ENCODE data around the gene RIMKLA.

The RIMKLA gene

DNA sequence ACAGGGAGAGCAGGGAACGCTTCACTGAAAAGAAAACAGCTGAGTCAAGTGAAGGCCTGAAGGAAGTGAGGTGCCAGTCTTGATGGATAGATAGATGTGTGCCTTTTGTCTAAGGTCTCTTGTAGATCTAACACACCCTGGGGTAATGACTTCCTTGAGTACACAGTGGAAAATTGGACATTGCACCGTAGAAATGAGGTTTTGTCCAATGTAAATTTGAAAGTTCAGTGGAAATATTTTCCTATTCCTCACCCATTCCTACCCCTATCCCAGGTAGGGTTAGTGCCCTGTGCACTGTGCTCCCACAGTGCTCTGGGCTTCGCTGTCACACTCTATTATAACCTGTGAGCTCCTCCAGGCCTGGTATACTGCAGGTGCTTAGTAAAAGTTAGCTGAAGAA is 50.9 kb downstream of the RIMKLA start:
- DNase-seq: no peak

DNA sequence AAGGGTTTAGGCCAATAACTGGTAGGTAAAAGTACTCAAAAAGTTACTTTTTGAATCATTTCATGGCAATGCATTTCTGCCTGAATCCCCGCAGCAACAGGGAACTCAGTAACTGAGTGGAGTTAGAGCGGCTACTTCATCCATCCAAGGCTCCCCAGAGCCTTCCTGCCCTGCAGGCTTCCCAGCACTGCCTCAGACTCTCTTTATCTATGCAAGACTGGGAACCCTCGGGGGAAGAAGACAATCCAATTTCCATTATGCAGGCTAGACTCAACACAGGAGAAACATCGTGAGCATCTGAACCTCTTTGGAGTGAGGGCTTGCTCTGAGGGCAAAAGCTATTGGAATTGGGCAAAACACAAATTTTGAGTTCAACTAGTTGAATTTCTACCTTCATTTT is 52.1 kb downstream of the RIMKLA start:
- no peak for DNase-seq

- DNase-seq: no peak
Measured at GRCh38 chr1:42433369-42433768, 52.8 kb downstream of the RIMKLA start.

- DNase-seq: no peak
Measured at GRCh38 chr1:42434340-42434739, 53.7 kb downstream of the RIMKLA start.

GRCh38 chr1:42439940-42440339 is 59.3 kb downstream of the RIMKLA start:
- DNase-seq: no peak

GRCh38 chr1:42442662-42443061 is 62.1 kb downstream of the RIMKLA start:
- no peak for DNase-seq

- no peak for DNase-seq
Measured at GRCh38 chr1:42449256-42449655, 68.7 kb downstream of the RIMKLA start.

DNA sequence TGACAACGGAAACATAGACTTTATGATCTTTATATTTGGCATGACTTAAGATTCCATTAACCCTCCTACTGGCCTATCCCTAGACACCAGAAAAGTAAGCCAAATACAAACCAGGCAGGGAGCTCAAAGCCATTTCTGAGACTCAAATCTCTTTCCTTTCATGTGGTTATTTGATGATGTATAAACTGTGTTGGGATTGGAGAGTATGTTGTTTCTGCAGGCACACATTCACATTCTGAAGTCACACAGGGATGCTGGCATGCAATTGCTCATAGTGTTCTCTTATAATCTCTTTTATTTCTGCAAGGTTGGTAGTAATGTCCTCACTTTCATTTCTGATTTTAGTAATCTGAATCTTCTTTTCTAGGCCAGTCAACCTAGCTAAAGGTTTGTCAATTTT is 69.5 kb downstream of the RIMKLA start:
- peak; percentile 65 for DNase-seq

DNA sequence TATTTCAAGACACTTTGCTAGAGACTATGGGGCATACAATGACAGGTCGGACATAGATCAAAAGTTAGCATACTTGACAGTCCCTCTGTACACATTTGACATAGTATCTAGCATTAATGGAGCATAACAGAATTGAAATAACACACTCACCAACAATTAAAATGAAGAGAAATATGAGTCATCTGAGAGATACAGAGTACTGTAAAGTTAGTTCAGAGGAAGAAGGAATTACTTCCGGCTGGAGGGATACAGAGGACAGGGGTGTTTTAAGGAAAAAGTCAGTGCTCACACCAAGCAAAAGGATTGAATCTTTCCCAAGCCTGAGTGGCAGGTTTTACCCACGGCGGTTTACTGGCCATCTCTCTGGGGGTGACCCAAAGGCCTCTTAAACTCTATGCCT is 72.8 kb downstream of the RIMKLA start:
- no peak for DNase-seq

GRCh38 chr1:42454403-42454802 is 73.8 kb downstream of the RIMKLA start:
- DNase-seq: no peak

DNA sequence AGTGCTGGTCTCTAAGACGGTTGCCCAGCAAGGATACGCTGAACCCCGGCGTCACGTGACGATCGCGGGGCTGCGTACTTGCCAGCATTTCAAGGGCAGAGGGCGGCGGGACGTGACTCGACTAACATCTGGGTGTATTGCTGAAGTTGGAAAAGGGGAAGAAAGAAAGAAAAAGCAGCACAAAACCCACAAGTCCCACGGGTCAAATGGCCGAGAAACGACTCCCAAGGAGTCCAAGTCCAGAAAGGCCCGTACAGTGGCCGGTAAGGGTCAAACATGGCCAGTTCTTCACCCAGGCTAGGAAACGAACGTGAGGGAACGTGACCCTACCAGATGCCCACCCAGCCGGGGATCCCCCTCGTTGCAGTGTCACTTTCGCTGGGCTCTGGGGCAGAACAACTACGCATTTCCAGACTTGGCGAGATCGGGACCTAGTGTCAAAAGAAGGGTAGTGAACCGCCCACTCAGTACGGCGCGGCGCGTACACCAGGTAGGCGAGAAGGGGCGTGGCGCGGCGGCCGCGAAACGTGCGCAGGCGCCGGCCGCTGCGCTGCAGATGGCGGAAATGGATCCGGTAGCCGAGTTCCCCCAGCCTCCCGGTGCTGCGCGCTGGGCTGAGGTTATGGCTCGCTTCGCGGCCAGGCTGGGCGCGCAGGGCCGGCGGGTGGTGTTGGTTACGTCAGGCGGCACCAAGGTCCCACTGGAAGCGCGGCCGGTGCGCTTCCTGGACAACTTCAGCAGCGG is 75.6 kb downstream of the RIMKLA start, which contains the start of the genes PPCS and ZMYND12:
PPCS (plus strand) TSS at position 534 of the 744 bp plus-strand sequence; CDS start at position 557, 23 bp downstream.
ZMYND12 (minus strand) TSS at position 13 of the 744 bp plus-strand sequence. CDS start 25 bp downstream, outside the sequence.
- DNase-seq: peak; percentile 91

DNA sequence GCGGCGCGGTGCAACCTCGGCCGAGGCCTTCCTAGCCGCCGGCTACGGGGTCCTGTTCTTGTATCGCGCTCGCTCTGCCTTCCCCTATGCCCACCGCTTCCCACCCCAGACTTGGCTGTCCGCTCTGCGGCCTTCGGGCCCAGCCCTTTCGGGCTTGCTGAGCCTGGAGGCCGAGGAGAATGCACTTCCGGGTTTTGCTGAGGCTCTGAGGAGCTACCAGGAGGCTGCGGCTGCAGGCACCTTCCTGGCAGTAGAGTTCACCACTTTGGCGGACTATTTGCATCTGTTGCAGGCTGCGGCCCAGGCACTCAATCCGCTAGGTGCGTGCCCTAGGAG is 76.1 kb downstream of the RIMKLA start:
- peak; percentile 76 for DNase-seq

- no peak for DNase-seq
Measured at GRCh38 chr1:42461196-42461595, 80.6 kb downstream of the RIMKLA start.

DNA sequence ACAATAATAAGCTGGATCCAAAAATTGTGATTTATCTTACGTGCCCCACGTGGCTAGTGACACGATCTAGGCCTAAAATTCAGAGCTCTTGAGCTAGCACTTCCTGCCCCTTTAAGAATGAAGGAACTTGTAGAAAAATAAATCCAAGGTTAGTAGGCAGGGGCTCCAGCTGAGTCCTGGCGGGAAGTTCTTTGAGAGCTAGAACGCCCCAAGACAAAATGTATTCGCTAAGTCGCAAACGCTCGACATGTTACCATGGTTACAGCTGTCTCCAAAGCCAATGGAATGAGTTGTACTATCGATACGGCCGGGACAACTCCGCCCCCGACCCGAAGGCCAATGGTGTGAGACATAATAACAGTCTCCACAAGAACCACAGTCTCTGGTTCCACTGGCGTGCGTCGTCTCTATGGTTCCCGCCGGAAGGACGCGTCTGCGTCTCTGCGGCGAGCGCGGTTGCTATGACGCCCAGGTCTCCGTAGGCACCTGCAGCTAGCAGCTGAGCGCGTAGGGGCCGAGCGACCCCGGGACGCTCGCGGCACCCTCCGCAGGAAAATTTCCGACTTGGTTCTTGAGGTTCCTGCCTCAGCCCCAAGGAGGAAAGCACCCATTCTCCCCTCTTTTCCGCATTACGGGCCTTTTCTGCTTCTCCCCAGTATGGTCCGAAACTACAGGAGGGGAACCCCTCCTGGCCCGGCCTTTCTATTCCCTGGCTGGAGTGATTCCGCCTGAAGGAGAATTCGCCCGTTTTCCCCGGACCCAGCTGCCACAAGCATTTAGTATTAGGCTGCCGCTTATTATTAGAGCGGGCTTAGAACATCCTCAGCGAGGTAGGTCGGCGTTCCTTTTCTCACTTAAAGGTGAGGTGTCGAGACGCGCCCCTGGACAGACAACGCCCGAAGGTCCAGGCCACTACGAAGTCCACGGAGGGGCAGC is 82.5 kb downstream of the RIMKLA start, which contains the start of gene CCDC30:
CCDC30 (plus strand) TSS at position 459 of the 936 bp plus-strand sequence. CDS start 17,266 bp downstream, outside the sequence.
- peak; percentile 98 for DNase-seq

- no peak for DNase-seq
Measured at GRCh38 chr1:42463921-42464320, 83.3 kb downstream of the RIMKLA start.

DNA sequence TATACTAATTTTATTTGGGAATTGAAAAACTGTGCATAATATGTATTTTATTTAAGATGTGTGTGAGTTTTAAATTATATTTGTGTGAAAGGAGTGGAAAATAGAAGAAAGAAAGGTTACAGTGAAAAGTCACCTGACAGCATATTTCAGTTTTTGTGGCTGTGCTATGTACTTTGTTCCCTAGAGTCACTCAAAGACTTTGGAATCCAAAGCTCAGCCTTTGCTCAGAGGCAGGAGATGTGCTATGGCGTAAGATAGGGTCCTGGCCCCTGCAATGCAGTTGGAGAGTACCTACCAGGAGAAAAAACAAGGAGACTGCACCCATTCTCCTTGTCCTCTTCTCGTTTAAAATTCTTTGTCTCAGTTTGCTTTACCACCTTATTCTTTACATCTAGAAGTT is 85.4 kb downstream of the RIMKLA start:
- DNase-seq: no peak

GRCh38 chr1:42469727-42470126 is 89.1 kb downstream of the RIMKLA start:
- peak; percentile 8 for DNase-seq

All from activated CD4-positive, alpha-beta T cell treated with anti-CD3 and anti-CD28 coated beads, Interleukin-10, Interleukin-2, amounts not matched to agents 100 ng/mL and 50 ng/mL, durations not matched to agents 16 hours and 8 hours (primary cell).